Measurements from ENCODE around the gene PUS3. TPM values are rescaled to one million over a fixed set of nuclear protein-coding genes. Genes with fewer than 3 reads are reported as not detected.
"Not testable (repeated sequence)": the region's sequence is repeated elsewhere in the genome, so short reads cannot be mapped to it uniquely, and the experiment has no call there.

Gene PUS3
- total RNA-seq, 1 donor from 2014 or later: 31.3 TPM

DNA sequence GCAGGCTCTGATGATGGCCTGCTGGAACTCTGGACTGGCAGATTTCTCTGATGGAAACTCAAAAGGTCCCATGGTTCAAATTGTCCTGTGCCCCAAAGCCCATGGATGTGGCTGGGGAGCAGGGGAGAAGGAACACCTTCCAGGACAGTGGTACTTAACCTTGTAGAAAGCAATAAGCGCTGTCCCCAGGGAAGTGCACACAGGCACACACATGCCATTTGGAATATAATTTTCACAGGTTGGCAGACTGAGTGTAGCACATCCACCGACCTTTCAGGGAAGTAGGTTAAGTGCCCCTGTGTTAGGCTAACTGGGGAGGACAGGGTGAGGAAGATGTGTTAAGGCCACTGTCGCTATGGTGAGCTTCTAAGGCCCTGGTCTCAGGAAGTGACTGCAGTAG, 19.1 kb upstream of the PUS3 start:
- Histone ChIP-seq H3K9me3 (no peaks in the 10 kb centered on the region), H3K27ac (no peak overlapping the region), H3K4me1 (no peaks in the 10 kb centered on the region), H3K27me3 (no peaks in the 10 kb centered on the region), H3K36me3 (no peaks in the 10 kb centered on the region), H3K4me3 (no peak overlapping the region)
- TF ChIP-seq, protein P1, sequence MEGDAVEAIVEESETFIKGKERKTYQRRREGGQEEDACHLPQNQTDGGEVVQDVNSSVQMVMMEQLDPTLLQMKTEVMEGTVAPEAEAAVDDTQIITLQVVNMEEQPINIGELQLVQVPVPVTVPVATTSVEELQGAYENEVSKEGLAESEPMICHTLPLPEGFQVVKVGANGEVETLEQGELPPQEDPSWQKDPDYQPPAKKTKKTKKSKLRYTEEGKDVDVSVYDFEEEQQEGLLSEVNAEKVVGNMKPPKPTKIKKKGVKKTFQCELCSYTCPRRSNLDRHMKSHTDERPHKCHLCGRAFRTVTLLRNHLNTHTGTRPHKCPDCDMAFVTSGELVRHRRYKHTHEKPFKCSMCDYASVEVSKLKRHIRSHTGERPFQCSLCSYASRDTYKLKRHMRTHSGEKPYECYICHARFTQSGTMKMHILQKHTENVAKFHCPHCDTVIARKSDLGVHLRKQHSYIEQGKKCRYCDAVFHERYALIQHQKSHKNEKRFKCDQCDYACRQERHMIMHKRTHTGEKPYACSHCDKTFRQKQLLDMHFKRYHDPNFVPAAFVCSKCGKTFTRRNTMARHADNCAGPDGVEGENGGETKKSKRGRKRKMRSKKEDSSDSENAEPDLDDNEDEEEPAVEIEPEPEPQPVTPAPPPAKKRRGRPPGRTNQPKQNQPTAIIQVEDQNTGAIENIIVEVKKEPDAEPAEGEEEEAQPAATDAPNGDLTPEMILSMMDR (IDR thresholded peaks at IDR 0.05): no peak
- intact Hi-C loops (cut with DNase I): no loop called here
- DNase-seq (ENCODE audit: low spot score in 2 of 2): no peak

DNA sequence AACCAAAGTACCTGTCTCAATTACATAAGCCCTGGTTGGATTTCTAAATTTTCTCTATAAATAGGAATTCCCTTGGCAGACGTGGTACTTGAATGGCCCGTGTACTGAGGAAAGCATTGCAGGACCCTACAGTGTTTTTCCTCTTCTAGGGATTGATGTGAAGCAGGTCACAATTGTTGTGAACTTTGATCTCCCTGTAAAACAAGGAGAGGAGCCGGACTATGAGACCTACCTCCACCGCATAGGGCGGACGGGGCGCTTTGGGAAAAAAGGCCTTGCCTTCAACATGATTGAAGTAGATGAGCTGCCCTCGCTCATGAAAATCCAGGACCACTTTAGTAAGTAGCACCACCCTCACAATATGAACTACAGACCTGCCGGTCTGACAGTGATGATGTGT, 18.0 kb upstream of the PUS3 start:
- H3K4me3 ChIP-seq: no peak overlapping the region
- H3K27me3 ChIP-seq: no peaks in the 10 kb centered on the region
- DNase-seq (ENCODE audit: low spot score in 2 of 2): no peak
- TF ChIP-seq, protein P1 (IDR thresholded peaks at IDR 0.05): no peak
- H3K27ac ChIP-seq: no peak overlapping the region
- no peaks in the 10 kb centered on the region for H3K4me1 ChIP-seq
- intact Hi-C loops (cut with DNase I): no loop called here
- H3K9me3 ChIP-seq: no peaks in the 10 kb centered on the region
- H3K36me3 ChIP-seq: no peaks in the 10 kb centered on the region

DNA sequence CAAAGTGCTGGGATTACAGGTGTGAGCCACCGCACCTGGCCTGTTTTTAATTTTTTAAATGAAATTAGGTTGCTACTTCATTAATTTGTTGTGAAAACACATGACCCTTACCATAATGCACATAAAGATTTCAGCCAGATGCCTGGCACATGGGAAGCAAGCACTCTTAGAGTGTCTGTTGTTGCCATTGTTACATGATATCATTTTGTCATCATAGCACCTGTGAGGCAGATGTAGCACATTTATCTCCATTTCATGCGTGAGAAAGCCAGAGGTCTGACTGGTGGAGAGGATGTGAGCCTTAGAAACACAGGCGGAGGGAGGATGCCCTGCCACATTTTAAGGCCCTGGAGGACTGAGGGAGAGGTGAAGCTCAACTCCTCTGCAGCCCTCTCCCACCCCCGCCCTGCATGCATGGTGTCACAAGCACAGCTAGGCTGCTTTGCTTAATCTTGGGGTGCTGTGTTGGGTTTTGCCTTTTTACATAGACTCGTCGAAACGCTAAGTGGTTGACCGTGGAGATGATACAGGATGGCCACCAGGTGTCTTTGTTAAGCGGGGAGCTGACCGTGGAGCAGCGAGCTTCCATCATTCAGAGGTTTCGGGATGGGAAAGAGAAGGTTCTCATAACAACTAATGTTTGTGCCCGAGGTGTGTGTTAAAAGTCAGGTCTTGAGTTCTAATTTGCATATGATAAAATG, 15.3 kb upstream of the PUS3 start:
- H3K4me1 ChIP-seq: no peaks in the 10 kb centered on the region
- no peaks in the 10 kb centered on the region for H3K36me3 ChIP-seq
- no peak overlapping the region for H3K27ac ChIP-seq
- H3K4me3 ChIP-seq: no peak overlapping the region
- intact Hi-C loops (cut with DNase I): no loop called here
- no peak for DNase-seq (ENCODE audit: low spot score in 2 of 2)
- no peaks in the 10 kb centered on the region for H3K9me3 ChIP-seq
- no peaks in the 10 kb centered on the region for H3K27me3 ChIP-seq
- TF ChIP-seq, protein P1 (IDR thresholded peaks at IDR 0.05): no peak

DNA sequence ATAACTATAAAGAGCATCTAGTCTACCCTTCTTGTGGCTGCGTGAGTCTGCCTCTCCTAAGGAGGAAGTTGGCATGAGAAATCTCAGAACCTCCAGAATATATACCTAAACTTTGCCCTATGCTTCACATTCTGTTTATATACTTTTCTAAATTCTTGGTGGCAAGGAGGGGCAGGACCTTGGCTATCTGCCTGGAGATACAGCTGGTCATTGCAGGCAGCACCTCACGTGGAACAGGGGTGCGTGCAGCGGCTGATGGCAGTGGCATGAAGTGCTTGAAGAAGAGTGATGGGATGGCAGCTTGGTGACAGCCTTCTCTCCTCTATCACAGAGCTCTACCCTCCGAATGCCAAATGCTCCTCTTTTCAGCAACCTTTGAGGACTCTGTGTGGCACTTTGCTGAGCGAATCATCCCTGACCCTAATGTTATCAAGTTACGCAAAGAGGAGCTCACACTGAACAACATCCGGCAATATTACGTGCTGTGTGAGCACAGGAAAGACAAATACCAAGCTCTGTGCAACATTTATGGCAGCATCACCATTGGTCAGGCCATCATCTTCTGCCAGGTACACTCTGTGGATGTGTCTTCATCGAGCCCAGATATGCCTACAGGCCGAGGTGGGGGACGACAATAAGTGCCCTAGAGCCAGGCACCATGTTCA, 13.8 kb upstream of the PUS3 start:
- TF ChIP-seq, protein P1 (IDR thresholded peaks at IDR 0.05): no peak

DNA sequence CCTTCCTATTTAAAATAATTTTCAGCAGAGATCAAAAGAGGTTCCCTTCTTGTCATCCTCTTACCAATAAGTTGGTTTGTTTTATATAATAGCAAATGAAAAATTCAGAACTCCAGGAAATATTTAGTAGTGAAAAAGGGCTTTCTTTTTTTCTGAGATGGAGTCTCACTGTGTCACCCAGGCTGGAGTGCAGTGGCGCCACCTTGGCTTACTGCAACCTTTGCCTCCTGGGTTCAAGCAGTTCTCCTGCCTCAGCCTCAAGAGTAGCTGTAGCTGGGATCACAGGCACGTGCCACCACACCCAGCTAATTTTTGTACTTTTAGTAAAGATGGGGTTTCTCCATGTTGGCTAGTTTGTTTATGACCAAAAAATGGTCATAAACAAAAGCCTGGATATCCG, 11.6 kb upstream of the PUS3 start:
- H3K27ac ChIP-seq; DNase-seq (ENCODE audit: low spot score in 2 of 2); H3K36me3 ChIP-seq; H3K9me3 ChIP-seq; H3K4me1 ChIP-seq; intact Hi-C loops (cut with DNase I); H3K27me3 ChIP-seq; H3K4me3 ChIP-seq: not testable (repeated sequence)

More for the DNA sequence above, 13.8 kb upstream of the PUS3 start:
- Histone ChIP-seq H3K27ac (no peak overlapping the region), H3K36me3 (no peaks in the 10 kb centered on the region), H3K4me1 (no peaks in the 10 kb centered on the region), H3K4me3 (no peak overlapping the region), H3K9me3 (no peaks in the 10 kb centered on the region), H3K27me3 (no peaks in the 10 kb centered on the region)
- DNase-seq (ENCODE audit: low spot score in 2 of 2): no peak
- intact Hi-C loops (cut with DNase I): no loop called here

DNA sequence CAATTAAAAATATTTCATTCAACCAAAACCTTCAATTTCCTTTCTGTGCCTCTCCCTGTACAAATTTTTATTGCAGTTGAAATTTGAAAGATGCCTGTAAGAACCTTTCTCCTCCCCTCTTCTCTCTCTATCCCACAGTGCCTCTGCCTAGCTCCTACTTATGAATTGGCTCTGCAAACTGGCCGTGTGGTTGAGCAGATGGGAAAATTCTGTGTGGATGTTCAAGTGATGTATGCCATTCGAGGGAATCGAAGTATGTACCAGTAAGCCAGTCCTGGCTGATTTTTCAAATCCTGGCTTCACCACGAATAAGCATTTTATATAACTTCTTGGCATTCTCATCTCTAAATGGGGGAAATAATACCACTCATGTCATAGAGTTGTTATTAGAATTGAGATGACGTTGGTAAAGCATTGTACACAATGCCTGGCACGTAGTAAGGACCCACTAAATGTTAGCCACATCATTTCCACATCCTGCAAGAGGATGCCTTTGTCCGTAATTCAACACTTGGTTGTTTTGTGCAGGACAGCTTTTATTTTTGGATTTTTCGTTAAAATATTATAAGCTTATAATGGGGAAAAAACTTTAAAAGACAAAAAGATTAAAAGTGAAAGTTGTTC, 7.3 kb upstream of the PUS3 start:
- no peak for DNase-seq (ENCODE audit: low spot score in 2 of 2)
- Histone ChIP-seq H3K36me3 (no peaks in the 10 kb centered on the region), H3K4me3 (no peak overlapping the region), H3K4me1 (no peaks in the 10 kb centered on the region), H3K27me3 (no peaks in the 10 kb centered on the region), H3K27ac (no peak overlapping the region), H3K9me3 (no peaks in the 10 kb centered on the region)
- TF ChIP-seq, protein P1 (IDR thresholded peaks at IDR 0.05): no peak
- intact Hi-C loops (cut with DNase I): no loop called here
